ENCODE data around the gene GPX4.
A peak's percentile ranks its signal among the peaks of the same experiment; 100 is the strongest.

Gene GPX4

GRCh38 chr19:1076046-1076386, 27.8 kb upstream of the GPX4 start:
- peaks cover 17% of the 10 kb centered on the region for H3K79me2 ChIP-seq (ENCODE audit: insufficient read depth, low read length)

GRCh38 chr19:1076951-1077350, 26.8 kb upstream of the GPX4 start:
- peaks cover 4% of the 10 kb centered on the region; the same call in 1 of the 2 replicates for H3F3A ChIP-seq (ENCODE audit: low read depth)
- no peak for TF ChIP-seq CTCF (conservative IDR thresholded peaks at IDR 0.05; ENCODE audit: low read length)
- TF ChIP-seq EZH2phosphoT487 (IDR thresholded peaks at IDR 0.05; ENCODE audit: borderline replicate concordance) = no peak
- peaks cover 5% of the 10 kb centered on the region for H4K20me1 ChIP-seq (ENCODE audit: insufficient read depth, low read length, poor library complexity, severe bottlenecking)
- peaks cover 37% of the 10 kb centered on the region for H3K4me1 ChIP-seq (ENCODE audit: insufficient read depth, low read length, poor library complexity, severe bottlenecking)
- H3K9ac ChIP-seq (ENCODE audit: low read depth, low read length, poor library complexity, severe bottlenecking) = peak overlapping the region; percentile 70
- no peak overlapping the region for H2AFZ ChIP-seq (ENCODE audit: low read length)
- no peaks in the 10 kb centered on the region for H3K9me2 ChIP-seq (replicated peaks; ENCODE audit: low read depth, low read length)
- H3K79me2 ChIP-seq (ENCODE audit: insufficient read depth, low read length) = peaks cover 16% of the 10 kb centered on the region
- H3K36me3 ChIP-seq (ENCODE audit: insufficient read depth, low read length) = peaks cover 16% of the 10 kb centered on the region; the same call in 1 of the 2 replicates
- H3K4me2 ChIP-seq (ENCODE audit: low read depth, low read length, poor library complexity, severe bottlenecking) = peak overlapping the region; percentile 79
- H3K9me3 ChIP-seq (ENCODE audit: insufficient read depth, low read depth, low read length) = no peaks in the 10 kb centered on the region
- peak overlapping the region; percentile 74 for H3K4me3 ChIP-seq (ENCODE audit: low read length, poor library complexity, severe bottlenecking)
- H3K27me3 ChIP-seq (ENCODE audit: insufficient read depth, low read length, poor library complexity, severe bottlenecking) = no peaks in the 10 kb centered on the region

More at GRCh38 chr19:1076046-1076386, 27.8 kb upstream of the GPX4 start:
- Histone ChIP-seq H2AFZ (ENCODE audit: low read length) (no peak overlapping the region), H4K20me1 (ENCODE audit: insufficient read depth, low read length, poor library complexity, severe bottlenecking) (peaks cover 5% of the 10 kb centered on the region), H3K4me3 (ENCODE audit: low read length, poor library complexity, severe bottlenecking) (no peak overlapping the region), H3K9me3 (ENCODE audit: insufficient read depth, low read depth, low read length) (no peaks in the 10 kb centered on the region), H3K27me3 (ENCODE audit: insufficient read depth, low read length, poor library complexity, severe bottlenecking) (no peaks in the 10 kb centered on the region), H3K4me1 (ENCODE audit: insufficient read depth, low read length, poor library complexity, severe bottlenecking) (peaks cover 37% of the 10 kb centered on the region), H3K9ac (ENCODE audit: low read depth, low read length, poor library complexity, severe bottlenecking) (peak overlapping the region; percentile 61), H3F3A (ENCODE audit: low read depth) (peaks cover 4% of the 10 kb centered on the region; the same call in 1 of the 2 replicates), H3K36me3 (ENCODE audit: insufficient read depth, low read length) (peaks cover 15% of the 10 kb centered on the region; the same call in 1 of the 2 replicates), H3K4me2 (ENCODE audit: low read depth, low read length, poor library complexity, severe bottlenecking) (peak overlapping the region; percentile 79), H3K9me2 (replicated peaks; ENCODE audit: low read depth, low read length) (no peaks in the 10 kb centered on the region)
- TF ChIP-seq EZH2phosphoT487 (IDR thresholded peaks at IDR 0.05; ENCODE audit: borderline replicate concordance) = no peak
- TF ChIP-seq CTCF (conservative IDR thresholded peaks at IDR 0.05; ENCODE audit: low read length) = no peak

GRCh38 chr19:1079566-1080111, 24.2 kb upstream of the GPX4 start:
- no peak overlapping the region for H3K4me2 ChIP-seq (ENCODE audit: low read depth, low read length, poor library complexity, severe bottlenecking)
- no peak for TF ChIP-seq CTCF (conservative IDR thresholded peaks at IDR 0.05; ENCODE audit: low read length)
- H3K79me2 ChIP-seq (ENCODE audit: insufficient read depth, low read length) = peaks cover 6% of the 10 kb centered on the region
- no peaks in the 10 kb centered on the region for H3K27me3 ChIP-seq (ENCODE audit: insufficient read depth, low read length, poor library complexity, severe bottlenecking)
- peaks cover 29% of the 10 kb centered on the region for H3K4me1 ChIP-seq (ENCODE audit: insufficient read depth, low read length, poor library complexity, severe bottlenecking)
- H4K20me1 ChIP-seq (ENCODE audit: insufficient read depth, low read length, poor library complexity, severe bottlenecking) = peaks cover 6% of the 10 kb centered on the region
- peaks cover 4% of the 10 kb centered on the region; the same call in 1 of the 2 replicates for H3F3A ChIP-seq (ENCODE audit: low read depth)
- H3K4me3 ChIP-seq (ENCODE audit: low read length, poor library complexity, severe bottlenecking) = no peak overlapping the region
- no peaks in the 10 kb centered on the region for H3K9me2 ChIP-seq (replicated peaks; ENCODE audit: low read depth, low read length)
- H3K9me3 ChIP-seq (ENCODE audit: insufficient read depth, low read depth, low read length) = no peaks in the 10 kb centered on the region
- no peak overlapping the region for H3K9ac ChIP-seq (ENCODE audit: low read depth, low read length, poor library complexity, severe bottlenecking)
- no peak overlapping the region for H2AFZ ChIP-seq (ENCODE audit: low read length)
- H3K36me3 ChIP-seq (ENCODE audit: insufficient read depth, low read length) = peaks cover 27% of the 10 kb centered on the region; the same call in 1 of the 2 replicates
